ENCODE measurements around the gene FAM20C.
"Not testable (repeated sequence)": the region's sequence is repeated elsewhere in the genome, so short reads cannot be mapped to it uniquely, and the experiment has no call there.

Gene FAM20C

GRCh38 chr7:240146-240676 lies 47.8 kb downstream of the FAM20C start:
- DNase-seq, result no peak

DNA sequence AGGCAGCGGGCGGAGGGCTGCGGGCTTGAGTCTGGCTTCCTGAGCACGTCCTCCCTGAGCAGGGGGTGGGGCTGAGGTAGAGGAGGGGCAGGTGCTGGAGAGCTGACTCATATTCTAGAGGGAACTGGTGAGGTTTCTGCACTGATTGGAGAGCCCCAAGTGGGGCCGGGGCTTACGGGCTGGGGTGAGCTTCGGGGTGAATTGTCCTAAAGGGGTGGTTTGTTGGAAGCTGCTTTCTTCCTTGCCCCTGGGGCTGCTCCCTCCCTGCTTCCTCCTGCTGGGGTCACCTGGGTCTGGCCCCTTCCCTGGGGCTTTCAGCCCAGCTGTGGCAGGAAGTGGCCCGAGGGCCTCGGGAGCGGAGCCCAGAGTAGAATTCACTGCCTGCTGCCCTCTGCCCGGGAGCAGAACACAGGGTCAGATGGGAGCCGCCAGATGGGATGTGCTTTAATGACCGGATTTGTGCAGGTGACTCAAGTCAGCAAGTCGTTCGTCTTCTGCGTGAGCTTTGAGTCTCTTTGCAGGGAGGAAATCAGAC lies 48.6 kb downstream of the FAM20C start:
- DNase-seq, result no peak

- DNase-seq, result no peak
These were observed 49.1 kb downstream of the FAM20C start for GRCh38 chr7:241513-241912.

DNA sequence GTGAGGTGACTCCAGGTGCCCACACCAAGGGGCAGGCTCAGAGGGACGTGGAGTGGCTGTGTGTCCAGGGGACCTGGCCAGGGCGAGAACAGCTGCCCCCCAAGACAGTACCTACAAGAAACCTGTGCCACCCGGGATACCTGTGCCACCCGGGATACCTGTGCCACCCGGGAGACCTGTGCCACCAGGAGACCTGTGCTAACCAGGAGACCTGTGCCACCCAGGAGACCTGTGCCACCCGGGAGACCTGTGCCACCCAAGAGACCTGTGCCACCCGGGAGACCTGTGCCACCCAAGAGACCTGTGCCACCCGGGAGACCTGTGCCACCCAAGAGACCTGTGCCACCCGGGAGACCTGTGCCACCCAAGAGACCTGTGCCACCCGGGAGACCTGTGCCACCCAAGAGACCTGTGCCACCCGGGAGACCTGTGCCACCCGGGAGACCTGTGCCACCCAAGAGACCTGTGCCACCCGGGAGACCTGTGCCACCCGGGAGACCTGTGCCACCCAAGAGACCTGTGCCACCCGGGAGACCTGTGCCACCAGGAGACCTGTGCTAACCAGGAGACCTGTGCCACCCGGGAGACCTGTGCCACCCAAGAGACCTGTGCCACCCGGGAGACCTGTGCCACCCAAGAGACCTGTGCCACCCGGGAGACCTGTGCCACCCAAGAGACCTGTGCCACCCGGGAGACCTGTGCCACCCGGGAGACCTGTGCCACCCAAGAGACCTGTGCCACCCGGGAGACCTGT lies 50.6 kb downstream of the FAM20C start:
- not testable (repeated sequence) for DNase-seq

DNA sequence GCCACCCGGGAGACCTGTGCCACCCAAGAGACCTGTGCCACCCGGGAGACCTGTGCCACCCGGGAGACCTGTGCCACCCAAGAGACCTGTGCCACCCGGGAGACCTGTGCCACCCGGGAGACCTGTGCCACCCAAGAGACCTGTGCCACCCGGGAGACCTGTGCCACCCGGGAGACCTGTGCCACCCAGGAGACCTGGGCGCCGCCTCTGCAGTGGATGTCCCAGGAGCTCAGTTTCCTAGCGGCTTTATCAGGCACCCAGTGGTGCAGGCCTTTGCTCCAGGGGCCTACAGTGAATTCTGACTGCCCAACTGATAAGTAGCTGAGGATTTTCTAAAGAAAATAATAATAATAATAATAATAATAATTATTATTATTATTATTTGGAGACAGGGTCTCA lies 51.2 kb downstream of the FAM20C start:
- DNase-seq, result not testable (repeated sequence)

DNA sequence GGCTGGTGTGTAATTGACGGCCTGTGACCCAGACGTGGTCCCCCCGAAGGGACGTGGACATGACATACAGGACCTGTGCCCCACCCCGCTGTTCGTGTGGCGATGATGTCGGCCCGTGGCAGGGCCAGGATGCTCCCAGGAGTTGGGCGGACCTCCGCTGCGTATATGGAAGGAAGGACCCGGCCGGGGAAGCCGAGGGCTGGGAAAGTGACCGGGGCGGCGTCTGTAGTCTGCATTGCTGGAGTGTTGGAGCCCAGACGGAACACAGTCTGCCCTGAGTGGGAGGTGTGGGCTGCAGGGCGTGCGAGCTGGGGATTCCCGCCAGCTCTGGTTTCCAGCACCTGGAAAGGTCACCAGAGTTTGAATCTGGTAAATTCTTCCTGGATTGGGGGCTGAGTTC lies 52.6 kb downstream of the FAM20C start:
- DNase-seq, result no peak

DNA sequence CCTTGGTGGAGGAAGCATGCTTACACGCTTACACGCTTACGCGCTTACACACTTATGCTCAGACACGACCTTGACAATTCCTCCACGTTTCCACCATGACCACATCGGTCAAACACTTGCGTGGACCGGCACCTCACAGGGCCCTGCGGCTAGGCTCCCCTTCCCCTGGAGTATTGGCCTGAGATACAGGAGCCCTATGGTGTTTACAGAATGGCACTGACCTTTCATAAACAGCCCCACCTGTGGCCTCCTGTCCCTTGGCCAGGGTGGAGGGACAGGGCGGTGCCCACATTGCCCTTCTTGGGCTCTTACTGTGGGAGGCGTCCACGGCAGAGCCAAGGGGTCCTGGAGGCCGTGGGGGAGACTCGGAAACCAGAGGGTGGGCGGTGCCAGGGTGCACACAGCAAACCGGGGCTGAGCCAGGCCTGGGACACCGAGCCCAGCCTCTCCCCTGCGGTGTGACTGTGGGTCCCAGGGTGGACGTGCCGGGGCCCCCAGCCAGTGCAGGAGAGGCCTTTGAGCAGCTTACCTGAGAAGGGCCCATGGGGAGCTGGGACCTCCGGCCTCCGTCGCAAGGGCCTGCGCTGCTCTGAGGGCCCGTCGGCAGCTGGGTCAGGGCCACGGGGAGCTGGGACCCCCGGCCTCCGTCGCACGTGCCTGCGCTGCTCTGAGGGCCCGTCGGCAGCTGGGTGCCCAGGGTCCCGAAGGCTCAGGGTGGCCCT lies 53.4 kb downstream of the FAM20C start:
- no peak for DNase-seq

GRCh38 chr7:246451-246850 lies 54.1 kb downstream of the FAM20C start:
- no peak for DNase-seq

- DNase-seq, result no peak
These were observed 54.8 kb downstream of the FAM20C start for GRCh38 chr7:247181-247580.

GRCh38 chr7:247636-248035 lies 55.3 kb downstream of the FAM20C start:
- no peak for DNase-seq

GRCh38 chr7:248732-249435 lies 56.5 kb downstream of the FAM20C start:
- no peak for DNase-seq

GRCh38 chr7:249989-250388 lies 57.6 kb downstream of the FAM20C start:
- no peak for DNase-seq

- DNase-seq, result no peak
These were observed 58.2 kb downstream of the FAM20C start for GRCh38 chr7:250523-250922.

- DNase-seq, result no peak
These were observed 58.6 kb downstream of the FAM20C start for GRCh38 chr7:251005-251404.

DNA sequence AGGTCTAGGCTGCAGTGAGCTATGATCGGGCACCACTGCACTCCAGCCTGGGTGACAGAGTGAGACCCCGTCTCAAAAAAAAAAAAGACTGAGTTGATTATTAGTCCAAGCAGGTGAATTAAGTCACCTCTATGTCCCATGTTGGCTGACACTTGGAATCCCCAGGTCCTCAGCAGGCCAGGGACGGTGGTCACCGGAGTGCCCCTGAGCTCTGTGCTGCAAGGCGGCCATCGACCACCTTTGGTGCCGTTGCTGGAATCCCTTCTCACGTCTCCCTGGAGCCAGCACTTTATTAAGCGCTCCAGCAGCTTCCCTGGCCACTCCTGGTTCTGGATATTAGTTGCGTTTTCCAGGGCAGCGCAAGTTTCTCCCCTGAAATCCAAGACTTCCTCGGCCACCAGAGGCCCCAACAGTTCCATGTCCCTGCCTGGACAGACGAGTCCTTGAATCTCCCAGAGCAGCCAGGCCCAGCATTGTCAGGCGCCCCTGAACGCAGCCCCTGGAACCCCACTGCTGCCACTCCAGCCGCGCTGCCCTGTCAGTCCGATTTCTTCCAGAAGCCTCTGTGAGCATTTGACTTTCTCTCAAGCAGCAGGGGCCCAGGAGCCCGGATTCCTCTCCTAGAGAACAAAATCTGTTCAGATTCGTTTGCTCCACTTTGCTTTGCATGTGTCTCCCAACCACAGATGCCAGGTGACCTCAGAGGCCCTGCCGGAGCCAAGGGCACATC lies 59.2 kb downstream of the FAM20C start:
- DNase-seq, result no peak

GRCh38 chr7:252216-252965 lies 60.0 kb downstream of the FAM20C start:
- DNase-seq, result no peak

DNA sequence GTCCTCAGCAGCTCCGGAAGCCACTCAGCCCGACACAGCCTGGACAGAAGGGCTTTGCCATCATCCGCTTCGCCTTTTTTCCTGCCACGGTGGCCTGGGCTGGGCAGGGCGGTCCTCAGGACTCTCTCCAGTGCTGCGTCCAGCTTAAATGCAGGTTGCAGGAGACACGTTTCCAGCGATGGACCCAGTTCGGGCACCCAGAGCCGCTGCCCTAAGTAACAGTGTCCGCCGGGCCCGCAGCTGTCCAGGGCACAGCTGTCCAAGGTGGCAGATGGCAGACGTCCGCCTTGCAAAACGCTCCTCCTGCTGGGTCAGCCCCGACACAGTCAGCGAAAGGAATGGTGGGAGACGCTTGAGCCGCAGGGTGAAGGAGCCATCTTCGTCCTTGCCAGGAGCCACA lies 60.6 kb downstream of the FAM20C start:
- DNase-seq, result no peak

DNA sequence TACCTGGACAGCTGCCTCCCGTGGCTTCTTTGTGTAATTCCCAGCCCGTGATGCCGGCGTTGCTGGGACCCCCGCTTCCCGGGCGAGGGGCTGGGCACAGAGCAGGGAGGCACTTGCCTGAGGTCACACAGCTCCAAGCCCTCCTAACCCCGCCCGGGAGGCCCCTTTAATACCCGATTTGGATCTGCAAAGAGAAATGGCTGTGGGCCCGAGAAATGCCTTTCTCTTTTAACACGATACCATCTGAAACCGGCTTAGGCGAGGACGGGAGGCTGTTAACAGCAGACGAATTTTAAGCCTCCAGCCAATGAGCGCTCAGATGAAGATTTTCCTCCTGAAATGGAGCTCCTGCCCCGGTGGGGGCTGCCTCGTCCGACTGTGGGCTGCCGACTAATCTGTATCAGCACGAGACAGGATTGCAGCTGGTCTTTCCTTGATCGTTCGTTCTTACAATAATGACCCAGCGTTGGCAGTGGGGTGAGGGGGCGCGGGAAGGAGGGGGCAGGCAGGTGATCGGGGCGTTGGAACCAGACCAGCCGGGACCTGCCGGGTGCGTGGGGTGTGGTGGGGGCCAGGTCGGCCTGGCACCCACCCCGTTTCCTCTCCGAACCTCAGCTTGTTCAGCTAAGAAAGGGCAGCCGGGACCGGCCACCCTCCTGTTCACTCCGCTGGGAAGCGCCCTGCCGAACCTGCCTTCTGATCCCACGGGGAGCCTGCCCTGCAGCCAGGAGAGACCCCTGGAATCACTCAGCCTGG lies 61.4 kb downstream of the FAM20C start:
- DNase-seq, result no peak

- no peak for DNase-seq
These were observed 62.1 kb downstream of the FAM20C start for GRCh38 chr7:254337-255037.

All from anterior cingulate cortex (tissue), 58 donors.